Ishikawa (cell line): ENCODE measurements around the gene MIDN.

Source experiments
- EP300 ChIP-seq: IDR thresholded peaks from 2 replicates; pipeline ENCODE4 v1.6.1; 2012; ENCODE audit warnings: borderline replicate concordance
- REST ChIP-seq: IDR thresholded peaks from 2 replicates; pipeline ENCODE4 v1.6.1; 2012; ENCODE audit warnings: low read depth, mild to moderate bottlenecking
- TCF12 ChIP-seq: IDR thresholded peaks from 2 replicates; pipeline ENCODE4 v1.6.1; 2012; ENCODE audit warnings: low read depth
- YY1 ChIP-seq: IDR thresholded peaks from 2 replicates; pipeline ENCODE4 v1.6.1; 2012; ENCODE audit warnings: low read depth

GRCh38 chr19:1257475-1258162 is 9.2 kb downstream of the MIDN start:
- TF ChIP-seq YY1 (no peak), REST (no peak), TCF12 (no peak), EP300 (no peak)
